HG03095 (cell line): Measurements from ENCODE around the gene PLXND1.
"Not testable (repeated sequence)": the region's sequence is repeated elsewhere in the genome, so short reads cannot be mapped to it uniquely, and the experiment has no call there.

ENCODE experiments used
- ATAC-seq: cut with Tn5 transposase; IDR thresholded peaks from one replicate; pipeline ENCODE4 v1.9.1; 2021; ENCODE audit warnings: moderate library complexity; ENCODE audit not compliant: unreplicated experiment

PLXND1 gene

GRCh38 chr3:129532261-129532660 lies 74.2 kb downstream of the PLXND1 start:
- ATAC-seq, result no peak

DNA sequence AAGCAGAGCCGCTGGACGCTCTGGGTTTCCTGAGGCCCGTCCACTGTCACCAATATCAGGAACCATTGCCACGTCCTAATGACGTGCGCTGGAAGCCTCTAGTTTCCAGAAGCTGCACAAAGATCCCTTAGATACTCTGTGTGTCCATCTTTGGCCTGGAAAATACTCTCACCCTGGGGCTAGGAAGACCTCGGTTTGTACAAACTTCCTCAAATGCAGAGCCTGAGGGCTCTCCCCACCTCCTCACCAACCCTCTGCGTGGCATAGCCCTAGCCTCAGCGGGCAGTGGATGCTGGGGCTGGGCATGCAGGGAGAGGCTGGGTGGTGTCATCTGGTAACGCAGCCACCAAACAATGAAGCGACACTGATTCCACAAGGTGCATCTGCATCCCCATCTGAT lies 74.8 kb downstream of the PLXND1 start:
- ATAC-seq, result no peak

- no peak for ATAC-seq
Measured at GRCh38 chr3:129530821-129531220, 75.7 kb downstream of the PLXND1 start.

DNA sequence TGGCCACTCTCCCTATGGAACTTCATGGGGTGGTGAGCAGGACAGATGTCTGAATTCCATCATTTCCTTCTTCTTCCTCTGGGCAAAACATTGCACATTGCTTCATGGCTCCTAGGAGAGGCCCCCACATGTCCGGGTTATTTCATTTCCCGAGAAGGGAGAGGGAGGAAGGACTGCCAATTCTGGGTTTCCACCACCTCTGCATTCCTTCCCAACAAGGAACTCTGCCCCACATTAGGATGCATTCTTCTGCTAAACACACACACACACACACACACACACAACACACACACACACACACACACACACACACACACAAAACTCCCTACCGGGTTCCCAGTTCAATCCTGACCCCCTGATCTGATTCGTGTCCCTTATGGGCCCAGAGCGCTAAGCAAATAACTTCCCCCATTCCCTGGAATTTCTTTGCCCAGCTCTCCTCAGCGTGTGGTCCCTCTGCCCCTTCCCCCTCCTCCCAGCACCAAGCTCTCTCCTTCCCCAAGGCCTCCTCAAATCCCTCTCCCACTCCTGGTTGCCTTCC lies 76.2 kb downstream of the PLXND1 start:
- no peak for ATAC-seq

GRCh38 chr3:129529436-129530210 lies 76.9 kb downstream of the PLXND1 start:
- ATAC-seq, result no peak

- no peak for ATAC-seq
Measured at GRCh38 chr3:129528589-129529100, 77.8 kb downstream of the PLXND1 start, which contains the start of gene RHO. RHO (plus strand) TSS chr3:129528639; CDS start chr3:129528734, 95 bp downstream.

GRCh38 chr3:129527262-129527661 lies 79.2 kb downstream of the PLXND1 start:
- no peak for ATAC-seq

DNA sequence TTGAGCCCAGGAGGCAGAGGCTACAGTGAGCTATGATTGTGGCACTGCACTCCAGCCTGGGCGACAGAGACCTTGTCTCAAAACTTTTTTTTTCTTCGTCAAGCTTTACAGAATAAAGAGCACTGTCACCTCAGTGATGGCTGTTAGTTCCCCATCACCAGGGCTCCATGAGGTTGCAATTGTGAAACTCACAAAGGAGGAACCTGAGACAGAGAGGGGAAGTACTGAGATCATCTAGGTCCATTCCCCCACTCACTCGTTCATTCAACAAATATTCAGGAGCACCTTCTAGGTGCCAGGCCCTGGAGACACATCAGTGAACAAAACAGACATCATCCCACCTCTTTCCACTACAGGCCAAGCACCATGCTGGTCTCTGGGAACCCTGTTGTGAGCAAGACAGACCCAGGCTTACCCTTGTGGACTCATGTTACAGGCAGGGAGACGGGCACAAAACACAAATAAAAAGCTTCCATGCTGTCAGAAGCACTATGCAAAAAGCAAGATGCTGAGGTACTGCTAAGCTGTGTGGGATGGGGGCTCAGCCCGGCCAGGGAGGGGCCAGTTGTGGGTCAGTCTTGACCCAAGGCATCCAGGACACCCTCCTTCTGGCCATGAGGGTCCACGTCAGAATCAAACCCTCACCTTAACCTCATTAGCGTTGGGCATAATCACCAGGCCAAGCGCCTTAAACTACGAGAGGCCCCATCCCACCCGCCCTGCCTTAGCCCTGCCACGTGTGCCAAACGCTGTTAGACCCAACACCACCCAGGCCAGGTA lies 80.2 kb downstream of the PLXND1 start:
- ATAC-seq, result peak; percentile 88

DNA sequence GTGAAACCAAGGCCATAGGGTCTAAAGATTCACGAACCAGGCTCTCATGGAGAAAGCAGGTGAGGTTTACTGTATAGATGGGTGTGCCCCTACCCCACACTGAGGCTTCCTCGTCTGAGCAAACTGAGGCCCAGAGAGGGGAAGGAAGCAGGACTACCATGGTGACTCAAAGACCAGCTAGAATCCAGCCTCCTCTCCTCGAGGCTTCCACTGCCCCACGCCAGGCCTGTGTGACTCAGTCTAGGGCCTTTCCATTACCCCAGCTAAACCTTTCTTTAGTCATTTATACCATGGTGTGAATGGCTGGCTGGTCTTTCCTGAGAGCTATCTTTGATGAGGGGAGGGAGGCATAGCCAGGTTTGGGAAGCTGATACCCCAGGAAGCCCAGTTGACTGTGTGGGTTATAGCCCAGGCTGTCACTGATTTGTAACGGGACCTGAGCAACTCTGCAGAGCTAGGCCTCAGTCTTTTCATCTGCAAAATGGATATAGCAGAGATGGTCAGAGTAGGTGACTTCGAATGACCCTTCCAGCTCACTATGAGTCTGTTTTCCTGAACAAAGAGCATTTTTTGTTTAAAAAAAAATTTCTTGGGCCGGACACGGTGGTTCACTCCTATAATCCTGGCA lies 81.0 kb downstream of the PLXND1 start:
- ATAC-seq, result no peak

DNA sequence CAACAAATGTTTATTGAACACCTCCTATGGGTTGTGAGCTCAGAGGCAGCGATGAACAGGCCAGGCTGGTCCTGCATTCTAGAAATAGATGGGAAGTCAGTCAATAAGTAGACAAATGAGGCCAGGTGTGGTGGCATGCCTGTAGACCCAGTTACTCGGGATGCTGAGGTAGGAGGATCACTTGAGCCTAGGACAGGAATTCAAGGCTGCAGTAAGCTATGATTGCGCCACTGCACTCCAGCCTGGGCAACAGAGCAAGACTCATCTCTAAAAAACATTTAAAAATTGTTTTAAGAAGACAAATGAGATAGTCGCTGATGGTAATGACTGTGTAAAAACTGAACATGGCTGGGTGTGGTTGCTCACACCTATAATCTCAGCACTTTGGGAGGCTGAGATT lies 82.4 kb downstream of the PLXND1 start:
- no peak for ATAC-seq

DNA sequence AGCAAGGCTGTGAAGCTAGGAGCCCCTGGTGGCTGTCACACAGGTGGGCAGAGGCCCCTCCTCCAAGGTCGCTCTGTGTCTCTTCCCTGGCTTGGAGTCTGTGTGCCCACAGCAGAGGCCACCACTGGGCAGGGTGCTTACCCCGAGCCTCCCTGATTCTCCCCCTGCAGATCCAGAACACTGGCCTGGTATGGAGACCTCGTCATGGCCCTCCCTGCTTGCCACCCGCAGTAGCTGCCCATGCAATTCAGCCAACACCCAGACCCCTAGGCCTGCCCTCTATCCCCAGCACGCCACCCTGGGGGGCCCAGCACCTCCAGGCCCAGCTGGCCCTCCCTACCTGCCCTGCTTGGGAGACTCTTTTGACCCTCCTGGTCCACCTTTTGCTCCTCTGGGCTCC lies 83.5 kb downstream of the PLXND1 start:
- ATAC-seq, result no peak

GRCh38 chr3:129521611-129522010 lies 84.9 kb downstream of the PLXND1 start:
- no peak for ATAC-seq

GRCh38 chr3:129520960-129521359 lies 85.5 kb downstream of the PLXND1 start:
- ATAC-seq, result no peak

GRCh38 chr3:129519896-129520715 lies 86.4 kb downstream of the PLXND1 start:
- no peak for ATAC-seq

DNA sequence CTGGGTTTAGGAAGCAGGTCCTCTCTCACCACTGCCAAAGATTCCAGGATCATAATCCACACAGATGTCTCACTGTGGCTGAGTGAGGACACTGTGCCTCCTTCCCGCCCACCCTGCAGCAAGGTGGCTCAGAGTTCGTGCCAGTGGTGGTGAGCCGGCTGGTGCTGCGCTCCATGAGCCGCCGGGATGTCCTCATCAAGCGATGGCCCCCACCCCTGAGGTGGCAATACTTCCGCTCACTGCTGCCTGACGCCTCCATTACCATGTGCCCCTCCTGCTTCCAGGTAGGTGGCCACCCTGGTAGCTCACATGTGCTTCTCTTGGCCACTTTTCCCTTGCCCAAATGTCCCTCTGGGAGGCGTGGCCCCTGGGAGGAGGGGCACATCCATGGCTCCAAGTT lies 87.0 kb downstream of the PLXND1 start:
- ATAC-seq, result no peak

- no peak for ATAC-seq
Measured at GRCh38 chr3:129518581-129518980, 87.9 kb downstream of the PLXND1 start.

- ATAC-seq, result no peak
Measured at GRCh38 chr3:129518038-129518561, 88.4 kb downstream of the PLXND1 start.

- no peak for ATAC-seq
Measured at GRCh38 chr3:129517516-129517915, 89.0 kb downstream of the PLXND1 start.

DNA sequence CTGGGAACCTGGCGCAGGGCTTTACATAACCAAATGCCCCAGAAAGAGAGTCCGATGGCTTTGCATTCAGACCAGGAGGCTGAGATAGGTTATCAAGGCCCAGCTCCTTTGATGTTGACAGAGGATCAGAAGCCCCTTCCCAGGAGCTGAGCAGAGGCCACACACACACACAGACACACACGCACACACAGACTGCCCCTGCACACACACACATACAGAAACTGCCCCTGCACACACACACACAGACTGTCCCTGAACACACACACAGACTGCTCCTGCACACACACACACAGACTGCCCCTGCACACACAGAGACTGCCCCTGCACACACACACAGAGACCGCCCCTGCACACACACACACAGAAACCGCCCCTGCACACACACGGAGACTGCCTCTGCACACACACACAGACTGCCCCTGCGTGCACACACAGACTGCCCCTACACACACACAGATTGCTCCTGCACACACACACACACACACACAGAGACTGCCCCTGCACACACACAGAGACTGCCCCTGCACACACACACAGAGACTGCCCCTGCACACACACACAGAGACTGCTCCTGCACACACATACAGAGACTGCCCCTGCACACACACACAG lies 90.5 kb downstream of the PLXND1 start:
- ATAC-seq, result not testable (repeated sequence)
